Measurements from ENCODE around the gene BMP7. TPM values are rescaled to one million over a fixed set of nuclear protein-coding genes. Genes with fewer than 3 reads are reported as not detected.

Gene BMP7
- total RNA-seq, 4 donors from 2014 or later, result under 0.01 to 13.3 (median 0.36) TPM

GRCh38 chr20:57256205-57256604 lies 10.2 kb downstream of the BMP7 start:
- DNase-seq, result no peak
- no peaks in the 10 kb centered on the region for H3K9me3 ChIP-seq
- H3K4me3 ChIP-seq, result no peak overlapping the region
- H3K36me3 ChIP-seq, result no peaks in the 10 kb centered on the region
- H3K27me3 ChIP-seq, result peaks cover 0 to 20% of the 10 kb centered on the region in 2 donors
- intact Hi-C loops (cut with DNase I; ENCODE audit: low total_unique reads), result no loop called here
- no peaks in the 10 kb centered on the region for H3K4me1 ChIP-seq
- no peak overlapping the region for H3K27ac ChIP-seq
- TF ChIP-seq POLR2A (IDR thresholded peaks at IDR 0.05), result no peak
- no peak for TF ChIP-seq CTCF (IDR thresholded peaks at IDR 0.05)

- TF ChIP-seq CTCF (IDR thresholded peaks at IDR 0.05), result no peak
- TF ChIP-seq POLR2A (IDR thresholded peaks at IDR 0.05), result no peak
- no peaks in the 10 kb centered on the region for H3K4me1 ChIP-seq
Measured at GRCh38 chr20:57255183-57255582, 11.3 kb downstream of the BMP7 start.

GRCh38 chr20:57252559-57253162 lies 13.8 kb downstream of the BMP7 start:
- H3K9me3 ChIP-seq, result no peaks in the 10 kb centered on the region
- H3K27me3 ChIP-seq, result peaks cover 0 to 5% of the 10 kb centered on the region in 2 donors
- DNase-seq, result no peak
- no peak overlapping the region for H3K27ac ChIP-seq
- no peaks in the 10 kb centered on the region for H3K36me3 ChIP-seq
- no peak overlapping the region for H3K4me3 ChIP-seq
- intact Hi-C loops (cut with DNase I; ENCODE audit: low total_unique reads), result no loop called here
- TF ChIP-seq CTCF (IDR thresholded peaks at IDR 0.05) (no peak), POLR2A (IDR thresholded peaks at IDR 0.05) (no peak)
- no peaks in the 10 kb centered on the region for H3K4me1 ChIP-seq

More at GRCh38 chr20:57255183-57255582, 11.3 kb downstream of the BMP7 start:
- Histone ChIP-seq H3K36me3 (no peaks in the 10 kb centered on the region), H3K27ac (no peak overlapping the region), H3K27me3 (peaks cover 0 to 20% of the 10 kb centered on the region in 2 donors), H3K4me3 (no peak overlapping the region), H3K9me3 (no peaks in the 10 kb centered on the region)
- intact Hi-C loops (cut with DNase I; ENCODE audit: low total_unique reads), result no loop called here
- no peak for DNase-seq

GRCh38 chr20:57251949-57252348 lies 14.5 kb downstream of the BMP7 start:
- no peaks in the 10 kb centered on the region for H3K36me3 ChIP-seq
- no peak for DNase-seq
- no peaks in the 10 kb centered on the region for H3K4me1 ChIP-seq
- H3K4me3 ChIP-seq, result no peak overlapping the region
- TF ChIP-seq CTCF (IDR thresholded peaks at IDR 0.05), result no peak
- TF ChIP-seq POLR2A (IDR thresholded peaks at IDR 0.05), result no peak
- H3K9me3 ChIP-seq, result no peaks in the 10 kb centered on the region
- intact Hi-C loops (cut with DNase I; ENCODE audit: low total_unique reads), result no loop called here
- H3K27me3 ChIP-seq, result no peaks in the 10 kb centered on the region
- no peak overlapping the region for H3K27ac ChIP-seq

- H3K4me3 ChIP-seq, result no peak overlapping the region
- no peaks in the 10 kb centered on the region for H3K9me3 ChIP-seq
- H3K36me3 ChIP-seq, result no peaks in the 10 kb centered on the region
- DNase-seq, result no peak
- no peaks in the 10 kb centered on the region for H3K27me3 ChIP-seq
- H3K4me1 ChIP-seq, result no peaks in the 10 kb centered on the region
- H3K27ac ChIP-seq, result no peak overlapping the region
- intact Hi-C loops (cut with DNase I; ENCODE audit: low total_unique reads), result no loop called here
- TF ChIP-seq POLR2A (IDR thresholded peaks at IDR 0.05) (no peak), CTCF (IDR thresholded peaks at IDR 0.05) (no peak)
Measured at GRCh38 chr20:57251344-57251743, 15.1 kb downstream of the BMP7 start.

Data from uterus (tissue), 4 donors.